Stimulated activated naive CD8-positive, alpha-beta T cell treated with anti-CD3 and anti-CD28 coated beads, Interleukin-15, amount 100 ng/mL, for 72 hours (primary cell): Measurements from ENCODE around the gene FGFRL1.
"Not testable (repeated sequence)": the region's sequence is repeated elsewhere in the genome, so short reads cannot be mapped to it uniquely, and the experiment has no call there.

Experiments
- ATAC-seq: fragments of 150-1000 bp; cut with Tn5 transposase; 2 replicates; pipeline ENCODE4 v1.10.0; 2021; ENCODE audit warnings: mild to moderate bottlenecking, moderate library complexity
- DNase-seq, 2 donors: peaks; one replicate each; pipeline ENCODE4 v3.0.0; 2021 to 2022
- H3K27ac Mint-ChIP-seq, 2 donors: one replicate each; pipeline ENCODE4 v1.8.0; 2022; ENCODE audit warnings: mild to moderate bottlenecking in 2 of 2, mixed read lengths in 2 of 2, moderate library complexity in 2 of 2
- H3K27me3 Mint-ChIP-seq: one replicate; pipeline ENCODE4 v1.8.0; 2022; ENCODE audit warnings: mixed read lengths
- H3K4me1 Mint-ChIP-seq: one replicate; pipeline ENCODE4 v1.8.0; 2022; ENCODE audit warnings: mild to moderate bottlenecking, mixed read lengths
- H3K4me3 Mint-ChIP-seq, 2 donors: one replicate each; pipeline ENCODE4 v1.8.0; 2022; ENCODE audit warnings: mild to moderate bottlenecking in 2 of 2, mixed read lengths in 2 of 2, moderate library complexity in 1 of 2
- H3K9me3 Mint-ChIP-seq, 2 donors: one replicate each; pipeline ENCODE4 v1.8.0; 2022; ENCODE audit warnings: mixed read lengths in 2 of 2

Gene FGFRL1

GRCh38 chr4:1043162-1043561 lies 31.7 kb downstream of the FGFRL1 start:
- Mint-ChIP-seq H3K9me3 (peaks cover 0 to 7% of the 10 kb centered on the region in 2 donors), H3K4me3 (peak overlapping the region in 1 of 2 donors; percentile 5), H3K27ac (no peak overlapping the region), H3K27me3 (peaks cover 49% of the 10 kb centered on the region), H3K4me1 (peaks cover 25% of the 10 kb centered on the region)
- no peak for DNase-seq
- peak; percentile 18 for ATAC-seq

GRCh38 chr4:1043651-1044468 lies 32.4 kb downstream of the FGFRL1 start:
- peak in 1 of 2 donors; percentile 51 for DNase-seq
- H3K27ac Mint-ChIP-seq, result peak overlapping the region in 1 of 2 donors; percentile 63
- peaks cover 0 to 7% of the 10 kb centered on the region in 2 donors for H3K9me3 Mint-ChIP-seq
- H3K4me1 Mint-ChIP-seq, result peaks cover 25% of the 10 kb centered on the region
- peak; percentile 47 for ATAC-seq
- peaks cover 56% of the 10 kb centered on the region for H3K27me3 Mint-ChIP-seq
- H3K4me3 Mint-ChIP-seq, result no peak overlapping the region

DNA sequence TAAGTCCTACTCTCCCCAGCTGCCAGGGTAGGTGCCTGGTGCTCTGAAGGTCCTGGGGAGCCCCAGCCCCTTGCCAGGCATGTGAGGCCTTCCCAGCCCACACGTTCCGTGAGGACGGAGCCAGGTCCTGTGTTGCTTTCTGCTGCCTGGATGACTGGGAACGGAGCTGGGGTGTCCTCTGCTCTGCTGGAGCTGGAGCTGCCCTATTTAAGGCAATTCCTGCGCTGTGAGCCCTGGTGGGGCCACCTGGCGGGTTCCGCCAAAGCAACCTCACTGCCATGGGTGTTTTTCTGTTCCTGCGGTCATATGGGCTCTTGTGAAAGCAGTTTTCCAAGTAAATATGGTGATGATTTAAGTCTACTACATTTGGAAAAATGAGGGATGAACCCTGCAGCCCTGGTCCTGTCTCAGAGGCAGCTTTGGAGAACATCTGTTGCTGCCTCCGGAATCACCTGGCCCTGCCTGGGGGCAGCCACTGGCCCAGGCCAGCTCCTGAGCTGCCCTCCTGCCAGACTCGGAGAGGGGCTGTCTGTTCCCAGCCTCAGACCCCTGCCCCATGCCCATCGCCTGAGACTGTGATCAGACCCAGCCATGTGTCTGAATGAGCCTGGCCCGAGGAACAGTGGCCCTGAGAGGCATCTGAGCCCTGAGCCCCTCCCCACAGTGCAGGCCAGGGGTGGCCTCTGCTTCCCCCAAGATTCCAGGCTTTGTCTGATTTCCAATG lies 33.2 kb downstream of the FGFRL1 start:
- peak overlapping the region in 1 of 2 donors; percentile 10 for H3K4me3 Mint-ChIP-seq
- H3K27ac Mint-ChIP-seq, result peak overlapping the region in 1 of 2 donors; percentile 82
- H3K9me3 Mint-ChIP-seq, result peaks cover 0 to 7% of the 10 kb centered on the region in 2 donors
- no peak for ATAC-seq
- H3K4me1 Mint-ChIP-seq, result peaks cover 25% of the 10 kb centered on the region
- no peak for DNase-seq
- H3K27me3 Mint-ChIP-seq, result peaks cover 63% of the 10 kb centered on the region

DNA sequence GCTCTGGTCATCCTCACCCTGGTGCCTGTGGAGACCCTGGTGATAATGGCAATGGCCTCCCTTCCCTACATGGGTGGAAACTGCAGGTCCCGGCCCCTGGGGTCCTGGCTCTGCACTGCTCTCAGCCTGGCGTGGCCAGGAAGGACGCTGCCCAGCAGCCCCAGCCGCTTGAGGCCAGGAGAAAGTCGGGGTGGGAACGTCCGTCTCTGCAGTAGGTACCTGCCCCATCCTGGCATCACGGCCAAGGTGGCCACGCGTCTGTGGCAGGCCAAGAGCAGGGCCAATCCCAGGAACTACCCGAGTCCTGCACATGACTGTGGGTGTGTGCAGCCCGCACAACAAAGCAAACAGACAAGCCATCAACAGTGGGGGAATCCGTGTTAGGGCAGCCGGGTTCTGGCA lies 33.8 kb downstream of the FGFRL1 start:
- DNase-seq (no peak), ATAC-seq (no peak)
- H3K27me3 Mint-ChIP-seq, result peaks cover 65% of the 10 kb centered on the region
- no peak overlapping the region for H3K27ac Mint-ChIP-seq
- no peak overlapping the region for H3K4me3 Mint-ChIP-seq
- peaks cover 0 to 7% of the 10 kb centered on the region in 2 donors for H3K9me3 Mint-ChIP-seq
- H3K4me1 Mint-ChIP-seq, result peaks cover 25% of the 10 kb centered on the region

DNA sequence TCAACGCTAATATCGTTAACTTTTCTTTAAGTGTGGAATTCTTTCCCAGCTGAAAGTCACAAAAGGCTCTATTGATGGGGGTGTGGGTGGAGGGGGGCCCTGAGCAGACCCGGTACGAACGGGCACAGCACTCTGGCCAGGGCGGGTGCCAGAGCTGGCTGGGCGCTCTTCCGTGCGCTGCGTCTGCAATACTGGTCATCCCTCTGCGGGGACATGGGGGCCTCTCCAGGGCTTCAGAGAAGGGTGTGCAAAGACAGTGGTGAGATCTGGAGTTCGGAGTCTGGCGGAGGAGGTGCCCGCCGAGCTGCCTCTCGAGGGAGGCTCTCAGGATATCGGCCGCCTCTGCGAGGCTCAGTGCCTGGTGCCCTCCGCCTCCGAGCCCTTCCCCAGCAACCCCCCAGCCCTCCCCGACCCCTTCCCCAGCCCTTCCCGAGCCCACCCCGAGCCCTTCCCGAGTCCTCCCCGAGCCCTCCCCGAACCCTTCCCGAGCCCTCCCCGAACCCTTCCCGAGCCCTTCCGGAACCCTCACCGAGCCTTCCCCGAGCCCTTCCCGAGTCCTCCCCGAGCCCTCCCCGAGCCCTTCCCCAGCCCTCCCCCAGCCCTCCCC lies 34.3 kb downstream of the FGFRL1 start:
- Mint-ChIP-seq H3K27me3 (peaks cover 65% of the 10 kb centered on the region), H3K27ac (no peak overlapping the region), H3K9me3 (peaks cover 0 to 7% of the 10 kb centered on the region in 2 donors), H3K4me3 (no peak overlapping the region), H3K4me1 (peaks cover 25% of the 10 kb centered on the region)
- DNase-seq (peak in 1 of 2 donors; percentile 15), ATAC-seq (no peak)

GRCh38 chr4:1046581-1047011 lies 35.2 kb downstream of the FGFRL1 start:
- H3K27me3 Mint-ChIP-seq, result peaks cover 65% of the 10 kb centered on the region
- not testable (repeated sequence) for H3K9me3 Mint-ChIP-seq, H3K27ac Mint-ChIP-seq, ATAC-seq, H3K4me3 Mint-ChIP-seq
- H3K4me1 Mint-ChIP-seq, result peaks cover 25% of the 10 kb centered on the region
- DNase-seq, result peak in 1 of 2 donors; percentile 6

GRCh38 chr4:1047106-1047975 lies 35.9 kb downstream of the FGFRL1 start:
- H3K4me3 Mint-ChIP-seq, result peak overlapping the region in 1 of 2 donors; percentile 29
- ATAC-seq (no peak), DNase-seq (peak in 1 of 2 donors; percentile 18)
- H3K9me3 Mint-ChIP-seq, result peaks cover 0 to 7% of the 10 kb centered on the region in 2 donors
- no peak overlapping the region for H3K27ac Mint-ChIP-seq
- H3K27me3 Mint-ChIP-seq, result peaks cover 65% of the 10 kb centered on the region
- peaks cover 25% of the 10 kb centered on the region for H3K4me1 Mint-ChIP-seq

- H3K4me1 Mint-ChIP-seq, result peaks cover 22% of the 10 kb centered on the region
- H3K9me3 Mint-ChIP-seq, result peaks cover 0 to 4% of the 10 kb centered on the region in 2 donors
- H3K4me3 Mint-ChIP-seq, result no peak overlapping the region
- ATAC-seq (no peak), DNase-seq (peak in 1 of 2 donors; percentile 9)
- peak overlapping the region in 1 of 2 donors; percentile 6 for H3K27ac Mint-ChIP-seq
- H3K27me3 Mint-ChIP-seq, result peaks cover 62% of the 10 kb centered on the region
Observed at GRCh38 chr4:1047976-1048772, 36.7 kb downstream of the FGFRL1 start.

DNA sequence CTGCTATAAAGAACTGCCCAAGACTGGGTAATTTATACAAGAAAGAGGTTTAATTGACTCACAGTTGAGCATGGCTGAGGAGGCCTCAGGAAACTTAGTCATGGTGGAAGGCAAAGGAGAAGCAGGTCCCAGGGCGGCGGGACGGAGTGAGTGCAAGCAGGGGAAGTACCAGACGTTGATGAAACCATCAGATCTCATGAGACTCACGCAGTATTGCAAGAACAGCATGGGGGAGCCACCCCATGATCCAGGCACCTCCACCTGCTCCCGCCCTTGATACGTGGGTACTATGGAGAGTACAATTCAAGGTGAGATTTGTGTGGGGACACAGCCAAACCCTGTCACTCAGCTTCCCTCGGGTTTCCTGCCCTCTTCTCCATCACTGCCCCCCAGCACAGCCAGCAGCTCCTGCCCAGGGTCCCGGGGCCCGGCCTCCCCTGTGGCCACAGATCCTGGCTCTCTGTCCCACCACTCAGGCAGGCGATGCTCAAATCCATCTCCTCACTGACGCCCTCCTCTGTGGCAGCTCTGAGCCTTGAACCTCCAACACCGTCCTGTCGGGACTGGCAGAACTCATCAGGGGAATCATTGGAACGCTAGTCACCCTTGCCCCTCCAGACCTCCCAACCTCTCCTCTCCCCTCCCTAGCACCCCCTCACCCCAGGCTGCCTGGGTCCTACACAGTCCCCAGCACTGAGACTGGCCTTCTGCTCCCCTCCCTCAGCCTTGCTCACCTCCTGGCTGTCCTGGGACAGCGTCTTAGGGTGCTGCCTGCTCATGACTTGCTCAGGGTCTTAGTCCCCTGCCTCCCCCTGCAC lies 37.6 kb downstream of the FGFRL1 start:
- Mint-ChIP-seq H3K27me3 (peaks cover 54% of the 10 kb centered on the region), H3K4me3 (no peak overlapping the region), H3K4me1 (peaks cover 16% of the 10 kb centered on the region), H3K9me3 (no peaks in the 10 kb centered on the region), H3K27ac (peak overlapping the region in 1 of 2 donors; percentile 6)
- ATAC-seq, result peak; percentile 22
- peak in 1 of 2 donors; percentile 10 for DNase-seq

DNA sequence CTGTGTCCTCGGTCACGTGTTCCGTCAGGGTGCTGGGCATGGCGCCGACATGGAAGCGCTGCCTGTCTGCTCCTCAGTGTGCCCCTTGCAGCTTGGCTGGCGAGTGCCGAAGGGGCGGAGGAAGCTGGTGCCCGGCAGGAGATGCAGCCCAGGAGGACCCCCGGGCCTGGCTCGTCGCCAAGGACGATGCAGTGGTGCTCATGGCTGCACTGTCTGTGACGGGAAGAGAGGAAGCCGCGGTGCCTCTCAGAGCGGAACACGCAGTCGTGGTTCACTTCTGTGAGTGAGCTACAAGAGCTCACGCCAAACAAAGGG lies 38.1 kb downstream of the FGFRL1 start:
- ATAC-seq, result no peak
- Mint-ChIP-seq H3K27ac (no peak overlapping the region), H3K27me3 (peaks cover 48% of the 10 kb centered on the region), H3K4me3 (no peak overlapping the region), H3K9me3 (no peaks in the 10 kb centered on the region), H3K4me1 (peaks cover 12% of the 10 kb centered on the region)
- peak in 1 of 2 donors; percentile 7 for DNase-seq

DNA sequence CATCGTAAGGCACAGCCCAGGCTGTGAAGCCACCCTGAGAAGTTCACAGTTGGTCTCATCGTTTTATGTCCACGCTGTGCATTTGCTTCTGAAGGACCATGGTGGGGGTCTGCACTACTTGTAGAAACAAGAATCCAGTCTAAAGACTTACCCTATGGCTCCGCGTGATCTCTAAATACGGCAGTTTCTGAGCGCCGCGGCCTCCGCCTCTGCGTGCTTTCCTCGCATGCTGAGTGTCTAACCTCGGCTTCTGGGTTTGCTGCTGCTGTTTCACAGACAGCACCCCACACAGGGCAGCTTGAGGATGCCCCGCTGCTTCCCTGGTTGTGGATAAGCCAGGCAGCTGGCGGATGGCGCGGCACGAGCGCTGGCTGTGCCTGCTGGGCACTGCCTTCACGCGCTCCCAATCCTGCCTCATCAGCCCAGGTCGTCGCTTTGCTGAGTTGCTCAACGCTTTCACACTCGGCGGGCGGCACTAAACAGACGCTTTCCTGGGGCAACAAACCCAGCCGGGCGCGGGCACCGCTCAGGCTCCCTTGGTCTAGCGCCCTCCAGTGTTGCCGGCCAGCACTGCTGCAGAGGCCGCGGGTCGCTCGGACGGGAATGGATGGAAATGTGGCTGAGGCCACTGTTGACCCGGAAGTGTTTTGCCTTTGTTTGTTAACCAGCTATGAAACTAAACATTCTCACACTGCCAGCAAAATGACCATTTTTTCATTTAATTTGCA lies 39.2 kb downstream of the FGFRL1 start:
- Mint-ChIP-seq H3K4me3 (no peak overlapping the region), H3K27me3 (peaks cover 37% of the 10 kb centered on the region), H3K9me3 (no peaks in the 10 kb centered on the region), H3K4me1 (peaks cover 16% of the 10 kb centered on the region), H3K27ac (no peak overlapping the region)
- DNase-seq (peak in 1 of 2 donors; percentile 7), ATAC-seq (no peak)

DNA sequence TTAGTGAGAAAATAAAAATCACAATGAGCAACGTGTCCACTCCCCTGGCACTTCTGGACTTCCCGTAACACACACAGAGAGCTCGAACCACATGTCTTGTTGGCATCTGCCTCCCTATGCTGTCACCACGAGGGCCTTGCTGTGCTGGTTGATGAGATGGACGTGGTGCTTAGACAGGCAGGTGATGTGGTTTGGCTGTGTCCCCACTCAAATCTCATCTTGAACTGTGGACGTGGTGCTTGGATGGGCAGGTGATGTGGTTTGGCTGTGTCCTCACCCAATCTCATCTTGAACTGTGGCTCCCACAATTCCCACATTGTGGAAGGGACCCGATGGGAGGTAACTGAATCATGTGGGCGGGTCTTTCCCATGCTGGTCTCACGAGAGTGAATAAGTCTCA lies 40.0 kb downstream of the FGFRL1 start:
- Mint-ChIP-seq H3K27me3 (peaks cover 33% of the 10 kb centered on the region), H3K9me3 (no peaks in the 10 kb centered on the region), H3K27ac (no peak overlapping the region), H3K4me3 (no peak overlapping the region), H3K4me1 (peaks cover 24% of the 10 kb centered on the region)
- no peak for DNase-seq
- ATAC-seq, result no peak

GRCh38 chr4:1052231-1052671 lies 40.8 kb downstream of the FGFRL1 start:
- ATAC-seq (no peak), DNase-seq (no peak)
- no peak overlapping the region for H3K27ac Mint-ChIP-seq

More at GRCh38 chr4:1052231-1052671, 40.8 kb downstream of the FGFRL1 start:
- Mint-ChIP-seq H3K9me3 (no peaks in the 10 kb centered on the region), H3K4me1 (peaks cover 18% of the 10 kb centered on the region), H3K27me3 (peaks cover 25% of the 10 kb centered on the region), H3K4me3 (no peak overlapping the region)
